Liver (tissue), 3 donors: Measurements from ENCODE around the gene ZBP1.

ENCODE experiments used
- CTCF ChIP-seq: fragments of 150-350 bp; IDR thresholded peaks from 2 replicates; pipeline ENCODE4 v1.5.1; 2017; ENCODE audit warnings: improper control_type of control experiment, low read depth, low read length; ENCODE audit not compliant: missing input control
- EGR1 ChIP-seq, 2 donors: IDR thresholded peaks; 2 replicates each; pipeline ENCODE4 v1.6.1; 2016 to 2018; ENCODE audit warnings: antibody characterized with exemption in 2 of 2, low read depth in 2 of 2
- FOXA2 ChIP-seq: IDR thresholded peaks from 2 replicates; pipeline ENCODE4 v1.6.1; 2016; ENCODE audit warnings: antibody characterized with exemption
- MAX ChIP-seq: IDR thresholded peaks from 2 replicates; pipeline ENCODE4 v1.6.1; 2016; ENCODE audit warnings: antibody characterized with exemption
- RAD21 ChIP-seq, 2 donors: IDR thresholded peaks; 2 replicates each; pipeline ENCODE4 v1.6.1; 2016; ENCODE audit warnings: antibody characterized with exemption in 2 of 2, mild to moderate bottlenecking in 2 of 2
- RXRA ChIP-seq, 2 donors: IDR thresholded peaks; 2 replicates each; pipeline ENCODE4 v1.6.1; 2017 to 2018; ENCODE audit warnings: antibody characterized with exemption in 2 of 2, mild to moderate bottlenecking in 1 of 2
- SP1 ChIP-seq: IDR thresholded peaks from 2 replicates; pipeline ENCODE4 v1.6.1; 2018; ENCODE audit warnings: antibody characterized with exemption, mild to moderate bottlenecking
- TAF1 ChIP-seq: conservative IDR thresholded peaks from 2 replicates; pipeline ENCODE4 v1.6.1; 2016; ENCODE audit warnings: antibody characterized with exemption, mild to moderate bottlenecking
- YY1 ChIP-seq: IDR thresholded peaks from 2 replicates; pipeline ENCODE4 v1.6.1; 2016; ENCODE audit warnings: antibody characterized with exemption, mild to moderate bottlenecking
- TF ChIP-seq, protein P1 (sequence below): IDR thresholded peaks from 2 replicates; pipeline ENCODE4 v1.6.1; 2016; ENCODE audit warnings: antibody characterized with exemption, mild to moderate bottlenecking
- donor health status: healthy.
- donor health status: healthy.

DNA sequence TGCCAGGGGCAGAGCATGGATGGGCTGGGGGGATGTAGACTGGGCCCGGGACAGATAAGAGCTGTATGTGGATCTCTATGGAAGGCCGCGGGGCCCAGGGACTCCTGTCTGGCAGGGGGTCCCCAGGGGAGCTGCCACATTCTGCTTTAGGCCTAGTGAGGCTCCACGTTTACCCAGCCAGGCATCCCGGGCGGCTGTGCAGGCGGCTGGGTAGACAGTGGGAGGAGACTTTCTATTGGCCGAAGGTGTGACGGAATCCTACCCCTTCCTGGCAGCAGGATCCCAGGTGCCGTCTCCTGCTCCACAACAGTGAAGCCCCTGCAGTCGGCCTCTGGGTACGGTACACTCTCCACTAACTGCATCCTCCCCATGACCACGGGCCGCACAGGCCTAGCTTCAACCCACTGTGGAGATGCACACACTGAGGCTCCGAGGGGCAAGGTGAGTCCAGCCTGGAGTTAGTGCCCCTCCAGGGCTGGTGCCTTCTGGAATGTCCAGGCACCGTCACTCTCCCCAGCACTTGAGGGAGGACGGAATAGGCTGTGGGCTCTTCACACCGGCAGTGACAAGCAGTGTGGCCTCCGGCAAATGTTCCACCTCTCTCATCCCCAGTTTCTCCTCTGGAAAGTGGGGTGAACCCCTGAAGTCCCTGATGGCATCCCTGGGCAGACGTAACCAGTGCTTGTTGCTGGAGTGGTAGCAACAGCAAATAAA, 36.8 kb upstream of the ZBP1 start:
- TF ChIP-seq CTCF = no peak
- TF ChIP-seq RAD21 (IDR thresholded peaks at IDR 0.05) = no peak
- TF ChIP-seq TAF1 = no peak
- TF ChIP-seq, protein P1, sequence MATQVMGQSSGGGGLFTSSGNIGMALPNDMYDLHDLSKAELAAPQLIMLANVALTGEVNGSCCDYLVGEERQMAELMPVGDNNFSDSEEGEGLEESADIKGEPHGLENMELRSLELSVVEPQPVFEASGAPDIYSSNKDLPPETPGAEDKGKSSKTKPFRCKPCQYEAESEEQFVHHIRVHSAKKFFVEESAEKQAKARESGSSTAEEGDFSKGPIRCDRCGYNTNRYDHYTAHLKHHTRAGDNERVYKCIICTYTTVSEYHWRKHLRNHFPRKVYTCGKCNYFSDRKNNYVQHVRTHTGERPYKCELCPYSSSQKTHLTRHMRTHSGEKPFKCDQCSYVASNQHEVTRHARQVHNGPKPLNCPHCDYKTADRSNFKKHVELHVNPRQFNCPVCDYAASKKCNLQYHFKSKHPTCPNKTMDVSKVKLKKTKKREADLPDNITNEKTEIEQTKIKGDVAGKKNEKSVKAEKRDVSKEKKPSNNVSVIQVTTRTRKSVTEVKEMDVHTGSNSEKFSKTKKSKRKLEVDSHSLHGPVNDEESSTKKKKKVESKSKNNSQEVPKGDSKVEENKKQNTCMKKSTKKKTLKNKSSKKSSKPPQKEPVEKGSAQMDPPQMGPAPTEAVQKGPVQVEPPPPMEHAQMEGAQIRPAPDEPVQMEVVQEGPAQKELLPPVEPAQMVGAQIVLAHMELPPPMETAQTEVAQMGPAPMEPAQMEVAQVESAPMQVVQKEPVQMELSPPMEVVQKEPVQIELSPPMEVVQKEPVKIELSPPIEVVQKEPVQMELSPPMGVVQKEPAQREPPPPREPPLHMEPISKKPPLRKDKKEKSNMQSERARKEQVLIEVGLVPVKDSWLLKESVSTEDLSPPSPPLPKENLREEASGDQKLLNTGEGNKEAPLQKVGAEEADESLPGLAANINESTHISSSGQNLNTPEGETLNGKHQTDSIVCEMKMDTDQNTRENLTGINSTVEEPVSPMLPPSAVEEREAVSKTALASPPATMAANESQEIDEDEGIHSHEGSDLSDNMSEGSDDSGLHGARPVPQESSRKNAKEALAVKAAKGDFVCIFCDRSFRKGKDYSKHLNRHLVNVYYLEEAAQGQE = no peak
- TF ChIP-seq YY1 = no peak
- no peak for TF ChIP-seq EGR1 (IDR thresholded peaks at IDR 0.05; ENCODE audit: low read depth in 2 of 2)
- TF ChIP-seq MAX = no peak
- no peak for TF ChIP-seq SP1
- no peak for TF ChIP-seq FOXA2
- no peak for TF ChIP-seq RXRA (IDR thresholded peaks at IDR 0.05)
